C4-2B (cell line): Measurements from ENCODE around the gene DSCAM.

ENCODE experiments used
- H3K27ac ChIP-seq: fragments of 450-650 bp; 2 replicates; pipeline ENCODE4 v1.5.1; 2017
- CTCF ChIP-seq: fragments of 450-650 bp; conservative IDR thresholded peaks from 2 replicates; pipeline ENCODE4 v1.5.1; 2017; ENCODE audit warnings: mild to moderate bottlenecking
- ZFX ChIP-seq: fragments of 450-650 bp; IDR thresholded peaks from 2 replicates; pipeline ENCODE4 v1.6.1; 2017

Gene DSCAM

GRCh38 chr21:40242586-40243265 lies 604.2 kb downstream of the DSCAM start:
- H3K27ac ChIP-seq = no peak overlapping the region
- no peak for TF ChIP-seq ZFX
- TF ChIP-seq CTCF = no peak

- no peak overlapping the region for H3K27ac ChIP-seq
Measured at GRCh38 chr21:40235528-40235927, 611.4 kb downstream of the DSCAM start.

GRCh38 chr21:40231979-40232378 lies 615.0 kb downstream of the DSCAM start:
- no peak for TF ChIP-seq CTCF
- TF ChIP-seq ZFX = no peak

More at GRCh38 chr21:40235528-40235927, 611.4 kb downstream of the DSCAM start:
- no peak for TF ChIP-seq CTCF

GRCh38 chr21:40227096-40227495 lies 619.9 kb downstream of the DSCAM start:
- H3K27ac ChIP-seq = no peak overlapping the region
- TF ChIP-seq CTCF (no peak), ZFX (no peak)

More at GRCh38 chr21:40231979-40232378, 615.0 kb downstream of the DSCAM start:
- no peak overlapping the region for H3K27ac ChIP-seq

- no peak overlapping the region for H3K27ac ChIP-seq
- TF ChIP-seq ZFX = no peak
- no peak for TF ChIP-seq CTCF
Measured at GRCh38 chr21:40215941-40216340, 631.0 kb downstream of the DSCAM start.

- TF ChIP-seq ZFX = no peak
- TF ChIP-seq CTCF = no peak
- no peak overlapping the region for H3K27ac ChIP-seq
Measured at GRCh38 chr21:40210251-40210650, 636.7 kb downstream of the DSCAM start.

GRCh38 chr21:40208948-40209345 lies 638.0 kb downstream of the DSCAM start:
- no peak overlapping the region for H3K27ac ChIP-seq
- TF ChIP-seq CTCF (no peak), ZFX (no peak)
